Liver (tissue), 9 donors: ENCODE data around the gene ARHGEF4. TPM values are rescaled to one million over a fixed set of nuclear protein-coding genes. Genes with fewer than 3 reads are reported as not detected.

Experiments
- DNase-seq: peaks from one replicate; pipeline ENCODE4 v3.0.0-alpha.2; 2017; ENCODE audit warnings: low spot score
- H3K27ac ChIP-seq, 2 donors: one replicate each; pipeline ENCODE4 v1.7.0; 2013; ENCODE audit warnings: inconsistent platforms in 2 of 2, low read length in 2 of 2, control low read depth in 1 of 2, low read depth in 1 of 2, mild to moderate bottlenecking in 1 of 2
- H3K27me3 ChIP-seq, 4 donors: one replicate each; pipeline versions ENCODE4 v1.6.1 to v1.7.0; 2013; ENCODE audit warnings: low read length in 3 of 4, inconsistent platforms in 1 of 4, mild to moderate bottlenecking in 1 of 4, moderate library complexity in 1 of 4; ENCODE audit not compliant: control insufficient read depth in 4 of 4, insufficient read depth in 4 of 4
- H3K36me3 ChIP-seq, 4 donors: one replicate each; pipeline versions ENCODE4 v1.6.1 to v1.7.0; 2013; ENCODE audit warnings: low read length in 3 of 4, mild to moderate bottlenecking in 3 of 4, low read depth in 1 of 4, moderate library complexity in 1 of 4; ENCODE audit not compliant: control insufficient read depth in 4 of 4, insufficient read depth in 3 of 4
- H3K4me1 ChIP-seq, 4 donors: one replicate each; pipeline versions ENCODE4 v1.6.1 to v1.7.0; 2013; ENCODE audit warnings: low read length in 3 of 4, mild to moderate bottlenecking in 3 of 4, moderate library complexity in 1 of 4; ENCODE audit not compliant: control insufficient read depth in 4 of 4, insufficient read depth in 4 of 4
- H3K4me3 ChIP-seq, 3 donors: one replicate each; pipeline versions ENCODE4 v1.6.1 to v1.7.0; 2013; ENCODE audit warnings: low read length in 3 of 3, control low read depth in 1 of 3, low read depth in 1 of 3, mild to moderate bottlenecking in 1 of 3
- H3K9ac ChIP-seq, 2 donors: one replicate each; pipeline ENCODE4 v1.7.0; 2013; ENCODE audit warnings: low read length in 2 of 2, mild to moderate bottlenecking in 2 of 2, moderate library complexity in 2 of 2, control low read depth in 1 of 2, low read depth in 1 of 2
- H3K9me3 ChIP-seq, 4 donors: one replicate each; pipeline versions ENCODE4 v1.6.1 to v1.7.0; 2013; ENCODE audit warnings: low read length in 3 of 4; ENCODE audit not compliant: control insufficient read depth in 4 of 4
- ATF3 ChIP-seq: IDR thresholded peaks from 2 replicates; pipeline ENCODE4 v1.6.1; 2016; ENCODE audit warnings: antibody characterized with exemption
- CTCF ChIP-seq: fragments of 150-350 bp; IDR thresholded peaks from 2 replicates; pipeline ENCODE4 v1.5.1; 2017; ENCODE audit warnings: improper control_type of control experiment, low read depth, low read length; ENCODE audit not compliant: missing input control
- EGR1 ChIP-seq, 2 donors: IDR thresholded peaks; 2 replicates each; pipeline ENCODE4 v1.6.1; 2016 to 2018; ENCODE audit warnings: antibody characterized with exemption in 2 of 2, low read depth in 2 of 2
- FOXA1 ChIP-seq: IDR thresholded peaks from 2 replicates; pipeline ENCODE4 v1.6.1; 2016; ENCODE audit warnings: antibody characterized with exemption
- FOXA2 ChIP-seq: IDR thresholded peaks from 2 replicates; pipeline ENCODE4 v1.6.1; 2016; ENCODE audit warnings: antibody characterized with exemption
- GABPA ChIP-seq, 2 donors: IDR thresholded peaks in 1 of 2; conservative IDR thresholded peaks in 1 of 2; 2 replicates each; pipeline ENCODE4 v1.6.1; 2016; ENCODE audit warnings: antibody characterized with exemption in 2 of 2, mild to moderate bottlenecking in 1 of 2, moderate library complexity in 1 of 2
- HNF4A ChIP-seq, 2 donors: conservative IDR thresholded peaks; 2 replicates each; pipeline ENCODE4 v1.6.1; 2016; ENCODE audit warnings: antibody characterized with exemption in 2 of 2, mild to moderate bottlenecking in 2 of 2
- HNF4G ChIP-seq: IDR thresholded peaks from 2 replicates; pipeline ENCODE4 v1.6.1; 2016; ENCODE audit warnings: antibody characterized with exemption
- JUND ChIP-seq, 2 donors: IDR thresholded peaks; 2 replicates each; pipeline ENCODE4 v1.6.1; 2016; ENCODE audit warnings: antibody characterized with exemption in 2 of 2
- MAX ChIP-seq: IDR thresholded peaks from 2 replicates; pipeline ENCODE4 v1.6.1; 2016; ENCODE audit warnings: antibody characterized with exemption
- NR2F2 ChIP-seq: IDR thresholded peaks from 2 replicates; pipeline ENCODE4 v1.6.1; 2016; ENCODE audit warnings: antibody characterized with exemption
- RAD21 ChIP-seq, 2 donors: IDR thresholded peaks; 2 replicates each; pipeline ENCODE4 v1.6.1; 2016; ENCODE audit warnings: antibody characterized with exemption in 2 of 2, mild to moderate bottlenecking in 2 of 2
- REST ChIP-seq: IDR thresholded peaks from 2 replicates; pipeline ENCODE4 v1.6.1; 2016; ENCODE audit warnings: antibody characterized with exemption, mild to moderate bottlenecking
- RXRA ChIP-seq, 2 donors: IDR thresholded peaks; 2 replicates each; pipeline ENCODE4 v1.6.1; 2017 to 2018; ENCODE audit warnings: antibody characterized with exemption in 2 of 2, mild to moderate bottlenecking in 1 of 2
- SP1 ChIP-seq: IDR thresholded peaks from 2 replicates; pipeline ENCODE4 v1.6.1; 2018; ENCODE audit warnings: antibody characterized with exemption, mild to moderate bottlenecking
- TAF1 ChIP-seq: conservative IDR thresholded peaks from 2 replicates; pipeline ENCODE4 v1.6.1; 2016; ENCODE audit warnings: antibody characterized with exemption, mild to moderate bottlenecking
- YY1 ChIP-seq: IDR thresholded peaks from 2 replicates; pipeline ENCODE4 v1.6.1; 2016; ENCODE audit warnings: antibody characterized with exemption, mild to moderate bottlenecking
- ZBTB33 ChIP-seq: IDR thresholded peaks from 2 replicates; pipeline ENCODE4 v1.6.1; 2016; ENCODE audit warnings: antibody characterized with exemption
- WGBS: extraction: QIAGEN DNeasy Blood & Tissue Kit; methylation state at CpG from one replicate; pipeline ENCODE4 v1.1.7; 2013; 5-methylcytosine and 5-hydroxymethylcytosine counted together
- polyA plus RNA-seq, 2 donors: library from polyadenylated mRNA; stranded (reverse) in 1 of 2; unstranded in 1 of 2; fragments of 200-250 nt in 1 of 2; fragments of >200 nt in 1 of 2; fragmentation: Nextera tagmentation in 1 of 2; extraction: Ambion mirVana in 1 of 2; gene quantifications; one replicate each; pipeline versions ENCODE4 v1.2.1 to v1.2.3, GENCODE V29; 2013 to 2015
- total RNA-seq, 2 donors: library from RNA; depleted of rRNA; stranded (reverse); fragments of >200 nt; gene quantifications; one replicate each; pipeline ENCODE4 v1.2.3, GENCODE V29; 2014
- donor health status: healthy.
- donor health status: healthy.
- donor health status: healthy.
- donor health status: healthy.
- donor health status: healthy.

ARHGEF4 gene
- total and polyA plus RNA-seq, 4 donors, result 0.08 TPM; not detected in 2

GRCh38 chr2:130854301-130854700, 17.6 kb downstream of the ARHGEF4 start (continued):
- TF ChIP-seq CTCF (no peak), JUND (IDR thresholded peaks at IDR 0.05) (no peak), FOXA2 (no peak), HNF4A (conservative IDR thresholded peaks at IDR 0.05) (no peak)

GRCh38 chr2:130864830-130865800, 28.4 kb downstream of the ARHGEF4 start:
- no peak for DNase-seq
- 60% methylated on average over 17 of the region's 17 CpGs for WGBS
- no peaks in the 10 kb centered on the region for H3K36me3 ChIP-seq

More at GRCh38 chr2:130864830-130865800, 28.4 kb downstream of the ARHGEF4 start:
- H3K27me3 ChIP-seq, result no peaks in the 10 kb centered on the region
- H3K27ac ChIP-seq, result no peak overlapping the region
- no peaks in the 10 kb centered on the region for H3K4me1 ChIP-seq
- H3K9ac ChIP-seq, result no peak overlapping the region
- H3K9me3 ChIP-seq, result no peaks in the 10 kb centered on the region
- no peak for TF ChIP-seq CTCF
- no peak for TF ChIP-seq REST
- TF ChIP-seq FOXA1, result no peak
- TF ChIP-seq JUND (IDR thresholded peaks at IDR 0.05), result no peak
- no peak for TF ChIP-seq ZBTB33
- TF ChIP-seq NR2F2, result no peak
- TF ChIP-seq YY1, result no peak
- TF ChIP-seq RXRA (IDR thresholded peaks at IDR 0.05), result no peak
- TF ChIP-seq EGR1 (IDR thresholded peaks at IDR 0.05; ENCODE audit: low read depth in 2 of 2), result no peak
- TF ChIP-seq HNF4A (conservative IDR thresholded peaks at IDR 0.05), result no peak
- no peak for TF ChIP-seq RAD21 (IDR thresholded peaks at IDR 0.05)
- no peak for TF ChIP-seq GABPA (IDR thresholded peaks at IDR 0.05 in 1 of 2, conservative IDR thresholded peaks at IDR 0.05 in 1 of 2)
- no peak for TF ChIP-seq FOXA2
- TF ChIP-seq HNF4G, result no peak
- TF ChIP-seq TAF1, result no peak
- no peak for TF ChIP-seq ATF3
- no peak for TF ChIP-seq SP1
- TF ChIP-seq MAX, result no peak
- H3K4me3 ChIP-seq, result no peak overlapping the region
